ENCODE results near the gene VPS39.

GRCh38 chr15:42138411-42138810, 69.7 kb downstream of the VPS39 start:
- TF ChIP-seq CTCF (IDR thresholded peaks at IDR 0.05; ENCODE audit: insufficient read depth, low read length) (no peak), REST (IDR thresholded peaks at IDR 0.05; ENCODE audit: insufficient replicate concordance, low read depth) (no peak), SPI1 (IDR thresholded peaks at IDR 0.05; ENCODE audit: borderline replicate concordance, low read depth) (no peak), POLR2AphosphoS5 (IDR thresholded peaks at IDR 0.05; ENCODE audit: low read depth) (no peak), GABPA (IDR thresholded peaks at IDR 0.05; ENCODE audit: low read depth) (no peak)

Data from HL-60 (cell line).